ENCODE data around the gene CIZ1.
"Not testable (repeated sequence)": the region's sequence is repeated elsewhere in the genome, so short reads cannot be mapped to it uniquely, and the experiment has no call there.

The CIZ1 gene, protein sequence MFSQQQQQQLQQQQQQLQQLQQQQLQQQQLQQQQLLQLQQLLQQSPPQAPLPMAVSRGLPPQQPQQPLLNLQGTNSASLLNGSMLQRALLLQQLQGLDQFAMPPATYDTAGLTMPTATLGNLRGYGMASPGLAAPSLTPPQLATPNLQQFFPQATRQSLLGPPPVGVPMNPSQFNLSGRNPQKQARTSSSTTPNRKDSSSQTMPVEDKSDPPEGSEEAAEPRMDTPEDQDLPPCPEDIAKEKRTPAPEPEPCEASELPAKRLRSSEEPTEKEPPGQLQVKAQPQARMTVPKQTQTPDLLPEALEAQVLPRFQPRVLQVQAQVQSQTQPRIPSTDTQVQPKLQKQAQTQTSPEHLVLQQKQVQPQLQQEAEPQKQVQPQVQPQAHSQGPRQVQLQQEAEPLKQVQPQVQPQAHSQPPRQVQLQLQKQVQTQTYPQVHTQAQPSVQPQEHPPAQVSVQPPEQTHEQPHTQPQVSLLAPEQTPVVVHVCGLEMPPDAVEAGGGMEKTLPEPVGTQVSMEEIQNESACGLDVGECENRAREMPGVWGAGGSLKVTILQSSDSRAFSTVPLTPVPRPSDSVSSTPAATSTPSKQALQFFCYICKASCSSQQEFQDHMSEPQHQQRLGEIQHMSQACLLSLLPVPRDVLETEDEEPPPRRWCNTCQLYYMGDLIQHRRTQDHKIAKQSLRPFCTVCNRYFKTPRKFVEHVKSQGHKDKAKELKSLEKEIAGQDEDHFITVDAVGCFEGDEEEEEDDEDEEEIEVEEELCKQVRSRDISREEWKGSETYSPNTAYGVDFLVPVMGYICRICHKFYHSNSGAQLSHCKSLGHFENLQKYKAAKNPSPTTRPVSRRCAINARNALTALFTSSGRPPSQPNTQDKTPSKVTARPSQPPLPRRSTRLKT

DNA sequence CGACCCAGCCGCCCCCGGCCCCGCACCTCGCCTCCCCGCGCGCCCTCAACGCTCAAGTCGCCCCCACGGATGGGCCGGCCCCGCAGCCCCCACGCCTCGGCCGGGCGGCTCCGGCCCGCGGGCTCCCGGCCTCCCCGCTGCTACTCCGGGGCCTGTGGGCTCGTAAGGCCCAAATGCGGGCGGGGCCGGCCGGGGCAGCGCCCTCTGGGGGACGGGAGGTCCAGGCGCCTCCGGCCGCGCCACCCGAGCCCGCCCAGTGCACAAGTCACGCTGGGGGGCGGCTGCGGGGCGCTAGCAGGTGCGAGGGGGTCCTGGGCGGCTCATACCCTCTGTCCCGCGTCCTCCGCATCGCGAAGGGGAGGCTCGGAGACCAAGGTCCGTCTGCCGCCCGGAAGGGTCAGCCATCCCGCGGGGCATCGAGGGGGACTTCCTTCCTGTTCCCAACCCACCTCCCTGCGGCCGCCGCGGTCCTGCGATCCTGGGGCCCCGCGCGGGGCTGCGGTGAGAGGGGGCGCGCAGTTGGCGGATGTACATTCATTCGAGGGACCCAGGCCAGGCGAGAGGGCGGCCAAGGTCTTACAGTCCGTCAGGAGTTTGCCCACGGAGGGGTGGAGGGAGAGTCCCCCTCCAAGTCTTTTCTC lies at the start of gene CIZ1:
TSS of gene CIZ1 (minus strand) at position 167 of the 641 bp plus-strand sequence. CDS start 715 bp downstream, outside the sequence.
- DNase-seq, result peak; percentile 23 to 77 (median 61)

DNA sequence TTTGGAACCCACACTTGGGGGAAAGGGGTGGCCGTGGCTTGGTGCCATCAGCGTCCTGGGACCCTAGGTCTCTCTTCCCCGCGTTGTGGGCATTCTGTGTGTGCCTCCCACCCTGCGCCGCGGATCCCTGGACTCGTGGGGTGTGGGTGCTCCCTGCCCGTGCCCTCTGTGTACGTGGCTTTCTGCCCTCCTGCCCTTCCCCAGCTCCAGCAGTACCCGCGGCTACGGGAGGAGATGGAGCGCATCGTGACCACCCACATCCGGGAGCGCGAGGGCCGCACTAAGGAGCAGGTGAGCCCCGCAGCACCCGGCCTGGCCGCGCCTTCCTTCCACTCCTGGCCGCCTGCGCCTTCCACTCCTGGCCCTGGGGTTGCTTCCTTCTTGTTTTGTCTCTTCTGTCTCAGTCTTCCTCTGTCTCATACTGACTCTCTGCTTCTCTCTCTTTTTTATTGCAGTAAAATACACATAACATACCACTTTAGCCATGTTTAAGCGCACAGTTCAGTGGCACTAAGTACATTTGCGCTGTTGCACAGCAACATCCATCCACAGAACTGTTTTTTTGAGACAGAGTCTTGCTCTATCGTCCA lies 42.5 kb upstream of the CIZ1 start:
- no peak for DNase-seq

DNA sequence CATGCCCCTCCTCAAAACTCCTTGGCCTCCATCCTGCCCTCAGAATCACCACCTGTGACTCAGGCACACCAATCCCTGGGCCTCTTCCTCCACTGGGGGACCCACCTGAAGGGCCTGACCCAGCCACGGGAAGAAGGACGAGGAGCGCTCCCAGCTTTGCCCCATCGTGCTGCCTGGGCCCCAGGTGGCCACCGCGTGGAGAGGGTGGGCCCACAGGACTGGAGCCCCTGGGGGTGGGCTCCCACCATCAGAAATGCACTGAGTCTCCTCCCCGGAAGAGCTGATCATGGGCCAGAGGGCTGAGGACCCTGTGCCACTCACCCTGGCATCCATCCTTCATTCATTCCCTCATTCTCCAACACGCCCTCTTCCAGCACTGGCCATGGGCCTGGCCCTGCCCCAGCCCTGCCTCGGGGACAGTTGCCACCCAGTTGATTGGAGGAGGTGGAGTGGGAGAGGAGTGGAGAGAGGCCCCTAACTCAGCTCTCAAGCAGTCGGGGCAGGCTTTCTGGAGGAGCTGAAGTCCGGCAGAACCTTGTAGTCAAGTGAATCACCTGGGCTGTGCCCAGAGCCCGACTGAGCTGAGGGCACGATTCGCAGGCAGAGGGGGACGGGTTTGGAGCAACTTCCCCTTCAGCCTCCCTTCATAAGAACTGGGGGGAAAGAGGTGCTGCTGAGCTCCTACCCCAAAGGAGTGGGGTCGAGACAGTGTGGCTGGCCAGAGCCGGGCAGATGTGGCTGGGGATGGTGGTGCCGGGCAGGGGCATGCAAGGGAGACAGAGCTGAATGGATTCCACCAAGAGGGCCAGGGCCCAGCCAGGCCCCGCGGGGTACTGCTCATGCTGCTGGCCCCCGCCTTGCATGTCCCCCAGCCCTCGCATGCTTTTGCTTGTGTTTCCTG lies 41.4 kb upstream of the CIZ1 start:
- no peak for DNase-seq

DNA sequence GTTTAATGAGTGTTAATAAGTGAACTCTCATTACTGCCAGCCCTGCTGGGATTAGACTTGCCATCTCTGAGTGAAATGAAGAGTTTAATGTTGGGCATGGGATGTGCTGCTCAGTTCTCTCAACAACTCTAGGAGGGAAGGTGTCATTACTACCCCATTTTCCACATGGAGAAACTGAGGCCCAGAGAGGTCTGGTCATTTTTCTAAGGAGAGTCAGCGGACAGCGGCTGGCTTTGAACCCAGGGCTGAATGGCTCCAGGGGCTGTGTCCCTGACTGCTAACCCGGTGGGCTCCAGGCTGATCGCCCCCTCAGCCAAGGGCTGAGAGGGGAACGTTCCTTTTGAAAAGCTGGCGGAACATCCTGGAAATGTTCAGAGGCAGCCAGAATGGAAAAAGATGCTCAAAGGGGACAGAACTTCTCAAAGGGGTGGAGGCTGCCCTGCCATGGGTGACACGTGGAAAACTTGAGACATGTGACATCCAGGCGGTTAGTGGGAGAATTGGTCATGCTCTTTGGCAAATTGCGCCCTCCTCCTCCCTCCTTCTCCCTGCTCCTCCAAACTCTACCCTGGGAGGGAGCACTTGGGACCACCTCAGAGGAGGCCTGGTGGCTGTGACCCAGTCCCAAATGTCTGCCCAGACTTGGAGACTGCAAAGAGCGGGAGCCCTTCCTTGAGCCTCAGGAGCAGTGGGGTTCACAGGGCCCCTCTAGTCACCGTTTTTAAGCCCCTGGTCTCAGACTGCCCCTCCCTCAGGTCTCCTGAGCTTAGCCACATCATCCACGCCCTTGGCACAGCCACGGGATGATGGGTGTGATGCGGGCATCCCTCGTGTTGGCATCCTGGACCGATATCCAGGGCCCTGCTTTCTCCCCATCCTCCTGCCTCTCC lies 40.5 kb upstream of the CIZ1 start:
- no peak for DNase-seq

DNA sequence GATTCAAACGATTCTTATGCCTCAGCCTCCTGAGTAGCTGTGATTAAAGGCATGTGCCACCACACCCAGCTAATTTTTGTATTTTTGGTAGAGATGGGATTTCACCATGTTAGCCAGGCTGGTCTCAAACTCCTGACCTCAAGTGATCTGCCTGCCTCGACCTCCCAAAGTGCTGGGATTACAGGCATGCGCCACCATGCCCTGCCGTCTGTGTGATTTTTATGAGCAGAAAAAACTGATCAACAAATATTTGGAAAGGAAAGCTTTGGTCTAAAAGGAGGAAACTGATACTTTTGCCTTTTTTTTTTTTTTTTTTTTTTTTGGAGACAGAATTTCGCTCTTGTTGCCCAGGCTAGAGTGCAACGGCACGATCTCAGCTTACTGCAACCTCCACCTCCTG lies 39.5 kb upstream of the CIZ1 start:
- DNase-seq, result not testable (repeated sequence)

DNA sequence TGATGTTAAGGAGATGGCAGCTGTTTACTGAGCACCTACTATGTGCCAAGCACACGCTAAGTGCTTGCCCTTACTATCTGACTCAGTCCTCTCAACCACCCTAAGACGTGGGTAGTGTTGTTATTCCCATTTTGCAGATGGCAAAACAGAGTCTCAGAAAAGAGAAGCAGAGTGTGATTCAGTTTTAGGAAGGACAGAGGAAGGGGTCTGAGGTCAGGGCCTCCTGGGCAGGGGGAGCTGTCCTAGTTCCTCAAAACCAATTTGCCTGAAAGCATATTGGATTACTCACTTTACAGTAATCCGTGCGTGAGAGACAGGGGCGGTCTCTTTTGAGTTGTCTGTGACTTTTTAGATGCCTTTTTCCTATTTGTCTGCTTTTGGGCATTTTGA lies 35.0 kb upstream of the CIZ1 start:
- no peak for DNase-seq

DNA sequence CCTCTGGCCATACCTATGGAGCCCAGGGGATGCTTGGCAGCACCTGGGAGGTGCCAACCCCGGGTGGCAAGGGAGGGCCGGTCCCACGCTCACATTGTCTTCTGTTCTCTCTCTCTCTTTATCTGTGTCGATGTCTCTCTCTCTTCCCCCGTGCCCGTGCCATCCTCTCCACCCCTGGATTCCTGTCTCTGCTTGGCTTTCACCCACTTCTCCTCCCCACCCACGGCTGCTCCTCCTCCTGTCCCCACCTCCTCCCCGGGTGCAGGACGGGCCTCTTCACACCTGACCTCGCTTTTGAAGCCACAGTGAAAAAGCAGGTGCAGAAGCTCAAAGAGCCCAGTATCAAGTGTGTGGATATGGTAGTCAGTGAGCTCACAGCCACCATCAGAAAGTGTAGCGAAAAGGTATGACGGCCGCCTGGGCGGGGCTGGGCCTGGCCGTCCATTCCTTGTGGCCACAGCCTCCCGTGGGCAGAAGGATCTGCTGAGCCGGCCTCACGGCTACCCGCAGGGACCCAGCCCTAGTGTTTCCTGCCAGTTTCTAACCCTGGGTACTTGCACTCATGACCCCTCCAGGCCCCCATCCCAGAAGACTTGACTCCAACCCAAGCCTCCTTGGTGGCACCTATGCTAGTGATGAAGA lies 34.5 kb upstream of the CIZ1 start:
- DNase-seq, result no peak

DNA sequence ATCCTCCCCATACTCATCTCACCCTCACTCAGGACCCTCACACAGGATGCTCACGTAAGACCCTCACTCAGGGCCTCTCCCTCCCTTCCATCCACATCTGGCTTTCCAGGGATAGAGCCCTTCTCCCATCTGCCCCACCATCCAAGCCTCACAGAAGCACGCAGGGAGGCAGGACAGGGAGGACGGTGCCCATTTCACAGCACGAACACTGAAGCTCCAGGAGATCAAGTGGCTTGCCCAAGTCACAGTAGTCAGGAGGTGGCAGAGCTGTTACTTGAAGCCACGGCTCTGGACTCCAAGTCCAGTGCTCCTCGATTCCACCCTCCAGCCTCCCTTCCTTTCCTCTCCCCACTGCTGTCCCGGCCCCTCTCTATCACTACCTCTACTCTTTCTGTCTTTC lies 33.5 kb upstream of the CIZ1 start:
- no peak for DNase-seq

DNA sequence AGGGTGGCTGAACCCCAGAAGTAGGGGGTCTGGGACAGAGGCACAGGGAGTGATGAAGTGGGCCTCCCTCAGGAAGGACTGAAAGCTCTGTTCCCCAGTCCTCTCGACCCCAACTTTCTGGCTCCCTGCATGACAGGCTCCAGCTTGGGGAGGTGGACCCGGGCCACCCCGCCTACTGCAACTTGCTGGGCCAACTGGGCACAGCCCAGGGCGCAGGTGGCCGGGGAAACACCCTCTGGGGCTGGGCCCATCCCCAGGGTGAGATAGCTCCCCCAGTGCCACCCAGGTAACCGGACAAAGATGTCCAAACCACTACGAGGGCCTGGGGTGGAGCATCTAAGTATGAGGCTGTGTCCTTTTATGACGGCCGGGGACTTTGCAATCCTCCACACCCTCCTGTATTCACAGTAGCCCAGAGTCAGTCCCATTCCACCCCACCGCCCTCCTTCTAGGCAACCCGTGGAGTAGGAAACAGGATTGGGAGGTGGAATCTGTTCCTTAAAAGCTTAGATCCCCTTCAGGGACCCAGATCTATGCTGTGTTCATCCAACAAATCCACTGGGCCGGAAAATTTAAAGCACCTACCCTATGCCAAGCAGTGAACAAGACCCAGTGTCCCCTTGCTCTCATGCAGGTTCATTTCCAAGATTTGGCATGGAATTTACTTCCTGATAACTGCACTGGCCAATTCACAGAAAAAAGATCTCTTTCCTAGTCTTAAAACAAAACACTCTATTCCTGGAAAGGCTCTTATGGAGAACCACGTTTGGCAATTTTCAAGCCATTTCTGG lies 31.7 kb upstream of the CIZ1 start:
- no peak for DNase-seq

DNA sequence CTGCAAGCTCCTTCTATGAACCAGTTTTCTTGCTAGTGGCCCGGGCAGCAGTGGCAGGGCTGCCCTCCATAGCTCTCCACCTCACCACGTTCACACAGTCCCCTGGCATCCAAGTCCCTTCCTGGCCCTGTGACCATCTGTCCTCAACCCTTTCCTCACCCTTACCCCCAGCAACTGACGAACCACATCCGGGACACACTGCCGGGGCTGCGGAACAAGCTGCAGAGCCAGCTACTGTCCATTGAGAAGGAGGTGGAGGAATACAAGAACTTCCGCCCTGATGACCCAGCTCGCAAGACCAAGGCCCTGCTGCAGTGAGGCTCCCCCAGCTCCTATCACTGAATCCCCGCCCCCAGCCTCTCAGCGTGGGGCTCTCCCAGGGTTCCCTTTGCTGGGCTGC lies 30.7 kb upstream of the CIZ1 start:
- no peak for DNase-seq

DNA sequence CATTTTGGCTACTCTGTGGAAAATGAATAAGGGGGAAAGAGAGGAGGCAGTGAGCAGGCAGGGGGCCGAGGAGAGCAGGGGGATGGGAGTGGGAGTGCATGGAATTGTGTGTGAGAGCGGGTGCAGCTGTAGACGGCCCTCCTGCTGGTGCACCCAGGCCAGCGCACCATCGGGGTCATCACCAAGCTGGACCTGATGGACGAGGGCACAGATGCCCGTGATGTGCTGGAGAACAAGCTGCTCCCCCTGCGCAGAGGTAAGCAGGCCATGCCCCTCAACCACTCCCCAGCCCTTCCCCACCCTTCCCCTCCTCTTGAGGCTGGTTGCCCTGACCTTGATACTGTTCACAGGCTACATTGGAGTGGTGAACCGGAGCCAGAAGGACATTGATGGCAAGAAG lies 28.5 kb upstream of the CIZ1 start:
- no peak for DNase-seq

DNA sequence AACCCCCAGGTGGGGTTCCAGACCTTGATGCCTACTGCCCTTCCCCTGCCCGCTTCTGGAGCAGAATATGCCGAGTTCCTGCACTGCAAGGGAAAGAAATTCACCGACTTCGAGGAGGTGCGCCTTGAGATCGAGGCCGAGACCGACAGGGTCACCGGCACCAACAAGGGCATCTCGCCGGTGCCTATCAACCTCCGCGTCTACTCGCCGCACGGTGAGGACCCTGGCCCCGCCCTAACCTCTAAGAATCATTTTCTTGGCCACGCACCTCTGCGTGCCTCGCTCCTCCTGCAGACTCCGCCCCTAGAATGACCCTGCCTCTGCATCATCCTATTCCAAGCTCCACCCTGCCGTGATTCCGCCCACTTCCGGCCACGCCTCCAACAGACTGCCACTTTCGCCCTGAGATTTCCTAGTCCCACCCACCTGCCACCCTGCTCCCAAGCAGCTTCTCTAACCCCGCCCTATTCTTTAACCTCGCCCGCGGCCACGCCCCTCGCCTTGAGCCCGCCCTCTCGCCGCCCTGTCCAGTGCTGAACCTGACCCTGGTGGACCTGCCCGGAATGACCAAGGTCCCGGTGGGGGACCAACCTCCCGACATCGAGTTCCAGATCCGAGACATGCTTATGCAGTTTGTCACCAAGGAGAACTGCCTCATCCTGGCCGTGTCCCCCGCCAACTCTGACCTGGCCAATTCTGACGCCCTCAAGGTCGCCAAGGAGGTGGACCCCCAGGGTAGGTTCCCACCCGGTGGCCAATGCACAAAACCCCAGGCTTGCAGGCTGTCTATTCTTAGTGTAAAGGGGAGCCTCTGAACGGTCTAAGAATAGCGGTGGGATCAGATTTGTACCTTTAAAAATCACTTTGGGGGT lies 27.4 kb upstream of the CIZ1 start:
- peak; percentile 83 to 94 (median 88) for DNase-seq

DNA sequence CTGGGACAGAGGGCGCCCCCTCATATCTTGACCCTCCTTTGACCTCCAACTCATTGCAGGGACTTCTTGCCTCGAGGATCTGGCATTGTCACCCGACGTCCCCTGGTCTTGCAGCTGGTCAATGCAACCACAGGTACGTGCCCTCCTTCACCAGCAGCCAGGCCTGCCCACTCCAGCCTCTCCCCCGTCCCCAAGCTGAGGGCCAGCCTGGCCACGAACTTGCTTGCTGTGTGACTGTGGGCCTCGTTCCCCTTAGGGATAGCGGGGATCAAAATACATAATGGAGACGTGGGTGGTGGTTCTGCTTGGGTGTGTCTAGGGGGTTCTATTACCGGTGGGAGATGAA lies 26.8 kb upstream of the CIZ1 start:
- no peak for DNase-seq

DNA sequence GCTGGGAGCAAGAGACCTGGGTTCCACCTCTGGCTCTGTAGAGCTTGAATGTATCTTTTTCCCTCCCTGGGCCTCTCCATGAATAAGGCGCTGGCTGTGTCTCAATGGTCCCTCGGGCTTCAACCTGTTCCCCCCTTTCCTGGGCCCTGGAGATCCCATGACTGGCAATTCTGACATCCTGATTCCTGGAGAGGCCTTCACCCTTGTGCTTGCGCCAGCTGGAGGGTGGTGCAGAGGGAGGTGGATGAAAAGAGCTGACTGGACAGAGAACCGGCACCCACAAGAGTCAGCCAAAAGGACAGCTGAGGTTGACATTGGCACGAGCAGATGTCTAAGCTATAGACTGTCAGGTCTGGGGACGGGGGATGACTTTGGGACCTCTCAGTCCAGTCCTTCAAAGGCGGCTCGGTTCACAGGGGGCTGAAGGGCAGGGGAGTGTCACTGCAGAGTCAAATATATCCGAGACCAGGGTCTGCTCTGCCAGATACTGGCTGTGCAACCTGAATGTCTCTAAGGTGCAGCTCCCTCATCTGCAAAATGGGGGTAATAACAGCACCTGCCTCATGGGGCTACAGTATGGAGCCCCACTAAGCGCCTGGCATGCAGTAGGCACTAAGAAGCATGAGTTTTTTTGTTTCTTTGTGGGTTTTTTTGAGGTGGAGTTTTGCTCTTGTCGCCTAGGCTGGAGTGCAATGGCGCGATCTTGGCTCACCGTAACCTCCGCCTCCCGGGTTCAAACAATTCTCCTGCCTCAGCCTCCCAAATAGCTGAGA lies 25.6 kb upstream of the CIZ1 start:
- no peak for DNase-seq

DNA sequence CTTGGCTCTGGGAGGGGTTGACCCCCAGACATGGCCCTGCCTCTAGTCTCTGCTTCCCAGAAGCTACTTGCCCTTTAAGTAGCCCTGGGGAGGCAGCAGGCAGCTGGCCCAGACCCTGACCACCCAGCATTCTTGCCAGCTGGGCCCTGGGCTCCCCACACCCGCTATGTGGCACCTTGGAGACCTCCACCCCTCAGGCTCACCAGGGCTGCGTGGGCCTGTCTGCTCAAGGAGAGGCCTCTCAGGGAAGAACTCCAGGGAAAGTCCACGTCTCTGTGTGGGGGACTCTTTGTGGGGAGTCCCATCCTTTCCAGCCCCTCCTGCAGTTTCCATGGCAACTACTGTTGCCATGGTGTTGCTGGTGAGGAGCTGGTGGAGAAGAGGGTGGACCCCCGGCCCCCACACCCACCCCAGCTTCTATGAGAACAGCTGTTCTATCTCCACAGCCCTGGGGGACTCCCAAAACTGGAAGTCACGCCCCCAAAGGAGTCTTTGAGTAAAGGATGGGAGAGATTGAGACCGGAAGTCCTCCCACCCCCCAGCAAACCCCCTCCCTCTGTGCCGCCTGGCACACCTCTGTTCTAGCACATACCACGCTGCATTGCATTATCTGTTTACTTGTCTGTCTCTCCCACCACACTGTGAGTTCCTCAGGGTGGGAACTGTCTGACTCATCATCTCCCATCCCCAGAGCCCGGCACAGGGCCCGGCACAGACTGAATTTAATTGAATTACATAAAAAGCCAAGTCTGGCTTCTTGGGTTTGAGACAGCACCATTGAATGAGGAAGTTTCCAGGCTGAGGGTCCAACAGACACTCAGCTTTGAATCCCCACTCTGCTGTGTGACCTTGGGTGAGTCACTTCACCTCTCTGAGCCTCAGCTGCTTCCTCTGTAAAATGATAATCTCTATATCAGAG lies 24.4 kb upstream of the CIZ1 start:
- no peak for DNase-seq

Measured in stimulated activated naive CD4-positive, alpha-beta T cell (primary cell).